Amniotic epithelial cell (primary cell): Measurements from ENCODE around the gene OR13A1.
"Not testable (repeated sequence)": the region's sequence is repeated elsewhere in the genome, so short reads cannot be mapped to it uniquely, and the experiment has no call there.

Source experiments
- DNase-seq: peaks from one replicate; pipeline ENCODE4 v3.0.0-alpha.2; 2010; ENCODE audit warnings: low read depth

OR13A1 gene

GRCh38 chr10:45280113-45280760 is 35.2 kb downstream of the OR13A1 start:
- DNase-seq = no peak

GRCh38 chr10:45279682-45280081 is 35.7 kb downstream of the OR13A1 start:
- DNase-seq = no peak

GRCh38 chr10:45278860-45279498 is 36.4 kb downstream of the OR13A1 start:
- peak; percentile 72 for DNase-seq

DNA sequence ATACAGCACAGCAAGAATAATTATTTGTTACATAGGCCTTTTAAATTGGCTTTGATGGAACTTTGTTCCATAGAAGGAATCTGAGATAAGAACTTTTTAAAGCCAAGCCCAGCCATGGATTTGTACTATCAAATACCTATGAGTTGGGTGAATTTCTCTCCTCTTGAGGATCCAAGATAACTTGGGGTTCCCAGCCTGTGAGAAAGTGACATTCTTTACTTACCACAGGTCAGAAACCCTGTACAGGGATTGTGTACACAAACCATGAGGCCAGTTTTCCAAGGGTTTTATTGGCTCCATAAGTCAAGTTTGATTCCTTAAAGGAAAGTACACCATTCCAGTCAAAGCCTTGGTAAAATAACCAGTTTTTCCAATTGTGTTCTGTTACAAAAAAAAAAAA is 39.3 kb downstream of the OR13A1 start:
- not testable (repeated sequence) for DNase-seq

DNA sequence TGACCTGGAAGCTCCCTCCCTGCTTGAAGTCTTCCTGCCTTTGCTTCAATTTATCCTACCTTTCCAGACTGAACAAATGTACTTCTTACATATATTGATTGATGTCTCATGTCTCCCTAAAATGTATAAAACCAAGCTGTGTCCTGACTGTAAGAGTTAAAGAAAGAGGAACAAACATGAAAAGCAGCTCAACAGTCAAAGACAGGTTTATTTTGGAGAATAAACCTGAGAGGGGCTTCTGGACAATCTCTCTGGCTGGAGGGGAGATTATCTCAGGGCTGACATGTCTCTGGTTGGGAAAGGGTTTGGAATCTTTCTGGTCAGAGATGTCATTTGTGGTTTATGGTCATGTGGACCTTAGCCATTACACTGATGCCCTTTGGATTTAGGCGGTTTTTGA is 41.0 kb downstream of the OR13A1 start:
- no peak for DNase-seq

DNA sequence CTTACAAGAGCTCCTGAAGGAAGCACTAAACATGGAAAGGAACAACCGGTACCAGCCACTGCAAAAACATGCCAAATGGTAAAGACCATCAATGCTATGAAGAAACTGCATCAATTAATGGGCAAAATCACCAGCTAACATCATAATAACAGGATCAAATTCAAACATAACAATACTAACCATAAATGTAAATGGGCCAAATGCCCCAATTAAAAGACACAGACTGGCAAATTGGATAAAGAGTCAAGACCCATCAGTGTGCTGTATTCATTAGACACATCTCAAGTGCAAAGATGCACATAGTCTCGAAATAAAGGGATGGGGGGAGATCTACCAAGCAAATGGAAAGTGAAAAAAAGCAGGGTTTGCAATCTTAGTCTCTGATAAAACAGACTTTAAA is 47.6 kb downstream of the OR13A1 start:
- DNase-seq = not testable (repeated sequence)

GRCh38 chr10:45265996-45266395 is 49.4 kb downstream of the OR13A1 start:
- DNase-seq = no peak

GRCh38 chr10:45261946-45262345 is 53.5 kb downstream of the OR13A1 start:
- no peak for DNase-seq

GRCh38 chr10:45261243-45261775 is 54.1 kb downstream of the OR13A1 start:
- DNase-seq = no peak

- DNase-seq = not testable (repeated sequence)
Observed at GRCh38 chr10:45260635-45261034, 54.8 kb downstream of the OR13A1 start.

DNA sequence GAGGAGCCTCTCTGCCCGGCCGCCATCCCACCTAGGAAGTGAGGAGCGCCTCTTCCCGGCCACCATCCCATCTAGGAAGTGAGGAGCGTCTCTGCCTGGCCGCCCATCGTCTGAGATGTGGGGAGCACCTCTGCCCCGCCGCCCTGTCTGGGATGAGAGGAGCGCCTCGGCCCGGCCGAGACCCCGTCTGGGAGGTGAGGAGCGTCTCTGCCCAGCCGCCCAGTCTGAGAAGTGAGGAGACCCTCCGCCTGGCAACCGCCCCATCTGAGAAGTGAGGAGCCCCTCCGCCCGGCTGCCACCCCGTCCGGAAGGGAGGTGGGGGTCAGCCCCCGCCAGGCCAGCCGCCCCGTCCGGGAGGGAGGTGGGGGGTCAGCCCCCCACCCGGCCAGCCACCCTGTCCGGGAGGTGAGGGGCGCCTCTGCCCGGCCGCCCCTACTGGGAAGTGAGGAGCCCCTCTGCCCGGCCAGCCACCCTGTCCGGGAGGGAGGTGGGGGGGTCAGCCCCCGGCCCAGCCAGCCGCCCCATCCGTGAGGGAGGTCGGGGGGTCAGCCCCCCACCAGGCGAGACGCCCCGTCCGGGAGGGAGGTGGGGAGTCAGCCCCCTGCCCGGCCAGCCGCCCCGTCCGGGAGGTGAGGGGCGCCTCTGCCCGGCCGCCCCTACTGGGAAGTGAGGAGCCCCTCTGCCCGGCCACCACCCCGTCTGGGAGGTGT is 55.5 kb downstream of the OR13A1 start:
- not testable (repeated sequence) for DNase-seq

GRCh38 chr10:45257600-45257999 is 57.8 kb downstream of the OR13A1 start:
- DNase-seq = no peak

- no peak for DNase-seq
Observed at GRCh38 chr10:45256246-45256645, 59.2 kb downstream of the OR13A1 start.

DNA sequence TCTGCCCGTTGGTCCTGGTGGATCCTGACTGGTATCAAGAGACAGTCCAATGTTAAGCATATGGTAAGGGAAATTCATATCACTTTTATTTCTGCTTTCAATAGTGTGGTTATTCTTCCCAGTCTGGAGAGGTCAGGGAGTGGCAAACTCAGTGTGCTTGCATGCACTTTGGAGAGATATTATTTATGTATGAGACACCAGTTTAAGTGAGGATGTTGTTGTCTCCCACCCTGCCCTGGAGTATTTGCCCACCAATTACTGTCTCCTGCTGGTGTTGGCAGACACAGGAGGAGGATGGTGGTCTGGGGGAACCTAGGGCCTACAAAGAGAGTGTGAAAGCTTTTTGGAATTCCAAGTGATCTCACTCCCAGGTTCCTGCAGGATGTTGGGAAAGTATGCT is 59.7 kb downstream of the OR13A1 start:
- no peak for DNase-seq

DNA sequence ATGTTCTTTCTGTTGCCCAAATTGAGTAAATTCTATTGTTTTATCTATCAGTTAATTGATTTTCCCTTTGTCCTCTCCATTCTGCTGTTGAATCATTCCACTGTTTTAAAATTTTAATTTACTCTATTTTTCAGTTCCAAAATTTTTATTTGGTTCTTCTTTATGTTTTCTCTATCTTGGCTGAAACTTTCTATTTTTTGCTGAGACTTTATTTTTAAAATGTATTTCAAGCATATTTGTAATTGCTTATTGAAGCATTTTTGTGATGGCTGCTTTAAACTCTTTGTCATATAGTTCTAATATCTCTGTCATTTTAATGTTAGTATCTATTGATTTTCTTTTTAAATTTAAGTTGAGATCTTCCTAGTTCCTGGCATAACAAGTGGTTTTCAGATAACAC is 60.5 kb downstream of the OR13A1 start:
- no peak for DNase-seq

GRCh38 chr10:45253183-45253914 is 62.1 kb downstream of the OR13A1 start:
- DNase-seq = no peak
